Measurements from ENCODE around the gene FAM114A2.

- TF ChIP-seq, protein P1, sequence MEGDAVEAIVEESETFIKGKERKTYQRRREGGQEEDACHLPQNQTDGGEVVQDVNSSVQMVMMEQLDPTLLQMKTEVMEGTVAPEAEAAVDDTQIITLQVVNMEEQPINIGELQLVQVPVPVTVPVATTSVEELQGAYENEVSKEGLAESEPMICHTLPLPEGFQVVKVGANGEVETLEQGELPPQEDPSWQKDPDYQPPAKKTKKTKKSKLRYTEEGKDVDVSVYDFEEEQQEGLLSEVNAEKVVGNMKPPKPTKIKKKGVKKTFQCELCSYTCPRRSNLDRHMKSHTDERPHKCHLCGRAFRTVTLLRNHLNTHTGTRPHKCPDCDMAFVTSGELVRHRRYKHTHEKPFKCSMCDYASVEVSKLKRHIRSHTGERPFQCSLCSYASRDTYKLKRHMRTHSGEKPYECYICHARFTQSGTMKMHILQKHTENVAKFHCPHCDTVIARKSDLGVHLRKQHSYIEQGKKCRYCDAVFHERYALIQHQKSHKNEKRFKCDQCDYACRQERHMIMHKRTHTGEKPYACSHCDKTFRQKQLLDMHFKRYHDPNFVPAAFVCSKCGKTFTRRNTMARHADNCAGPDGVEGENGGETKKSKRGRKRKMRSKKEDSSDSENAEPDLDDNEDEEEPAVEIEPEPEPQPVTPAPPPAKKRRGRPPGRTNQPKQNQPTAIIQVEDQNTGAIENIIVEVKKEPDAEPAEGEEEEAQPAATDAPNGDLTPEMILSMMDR (conservative IDR thresholded peaks at IDR 0.05): no peak
- TF ChIP-seq ZFX (IDR thresholded peaks at IDR 0.05): no peak
These were observed 47.9 kb upstream of the FAM114A2 start for GRCh38 chr5:154086641-154087040.

Data from C4-2B (cell line).